HG02678 (cell line): ENCODE data around the gene METTL22.

Experiments
- ATAC-seq: cut with Tn5 transposase; IDR thresholded peaks from one replicate; pipeline ENCODE4 v1.9.1; 2021; ENCODE audit warnings: mild to moderate bottlenecking, moderate library complexity; ENCODE audit not compliant: unreplicated experiment

The METTL22 gene

DNA sequence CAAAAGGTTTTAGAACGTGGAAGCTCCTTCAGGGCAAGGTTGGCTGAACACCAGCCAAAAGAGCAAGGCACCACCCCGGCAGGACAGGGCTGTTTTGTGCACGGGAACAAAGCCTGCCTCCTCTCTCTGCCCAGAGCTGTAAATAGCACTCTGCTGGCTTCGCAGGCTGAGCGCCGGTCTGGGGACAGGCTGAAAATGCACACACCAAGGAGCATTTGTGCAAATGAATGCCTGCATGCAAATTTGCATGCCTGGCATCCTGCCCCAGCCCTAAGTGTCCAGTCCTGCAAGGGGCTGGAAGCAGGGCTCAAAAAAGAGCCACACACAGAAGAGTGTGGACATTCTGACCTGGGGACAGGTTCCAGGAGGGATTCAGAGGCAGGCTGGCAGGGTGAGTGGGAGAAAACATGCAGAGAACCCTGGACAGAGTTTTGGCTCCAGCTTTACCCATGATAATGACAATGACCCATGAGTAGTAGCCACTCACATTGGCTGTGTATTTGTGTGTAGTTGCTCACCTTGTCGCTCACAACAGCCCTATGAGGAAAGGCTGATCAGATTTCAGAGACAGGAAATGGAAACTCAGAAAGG, 64.6 kb downstream of the METTL22 start:
- no peak for ATAC-seq

DNA sequence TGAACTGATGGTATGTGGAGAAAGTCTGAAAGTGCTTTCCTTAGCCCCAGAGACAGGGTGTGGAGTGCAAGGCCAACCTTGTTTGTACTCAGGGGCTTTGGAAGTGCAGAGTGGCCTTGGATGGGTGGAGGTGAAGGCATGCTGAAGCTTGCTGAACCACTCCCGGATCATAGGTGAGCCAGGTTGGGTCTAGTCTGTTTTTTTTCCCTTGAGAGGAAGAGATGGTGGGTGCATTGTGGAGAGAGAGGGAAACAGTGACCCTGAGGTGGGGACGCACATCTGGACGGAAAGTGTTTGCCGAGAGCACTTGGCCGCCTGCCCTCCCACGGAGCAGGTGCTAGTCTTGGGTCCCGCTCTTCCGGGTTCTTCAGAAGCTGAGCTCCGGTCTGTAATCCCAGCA, 65.4 kb downstream of the METTL22 start:
- no peak for ATAC-seq

DNA sequence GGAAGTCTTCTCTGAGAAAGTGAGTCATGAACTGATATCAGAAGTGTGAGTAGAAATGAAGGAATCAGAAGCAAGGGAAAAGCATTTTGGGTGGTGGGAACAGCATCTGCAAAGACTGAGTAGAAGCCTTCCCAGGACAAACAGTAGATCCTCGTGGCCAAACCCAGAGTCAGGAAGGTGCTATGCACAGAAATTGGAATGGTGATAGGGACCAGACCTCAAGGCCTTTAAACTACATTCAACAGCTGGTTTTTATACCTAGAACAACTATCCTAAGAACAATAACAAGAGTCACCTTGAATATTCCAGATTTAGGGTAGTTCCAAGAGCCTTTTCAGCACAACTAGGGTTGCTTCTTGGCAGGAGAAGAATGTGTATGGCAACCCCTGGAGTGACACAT, 68.2 kb downstream of the METTL22 start:
- no peak for ATAC-seq

DNA sequence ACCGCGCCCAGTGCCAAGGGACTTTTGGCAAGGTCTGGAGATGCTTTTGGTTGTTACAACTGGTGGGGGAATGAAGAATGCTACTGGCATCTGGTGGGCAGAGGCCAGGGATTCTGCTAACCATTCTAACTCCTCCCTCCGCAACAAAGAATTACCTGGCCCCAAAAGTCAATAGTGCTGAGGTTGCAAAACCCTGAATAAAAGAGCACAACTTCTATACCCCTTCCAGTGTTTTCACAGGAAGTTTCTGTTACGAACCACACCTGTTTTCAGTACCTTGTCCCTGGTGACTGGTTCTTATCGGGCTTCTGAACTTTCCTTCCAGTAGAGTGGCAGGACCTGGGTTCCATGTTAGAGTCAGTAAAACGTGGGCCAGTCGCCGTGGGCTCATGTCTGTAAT, 70.2 kb downstream of the METTL22 start:
- no peak for ATAC-seq

DNA sequence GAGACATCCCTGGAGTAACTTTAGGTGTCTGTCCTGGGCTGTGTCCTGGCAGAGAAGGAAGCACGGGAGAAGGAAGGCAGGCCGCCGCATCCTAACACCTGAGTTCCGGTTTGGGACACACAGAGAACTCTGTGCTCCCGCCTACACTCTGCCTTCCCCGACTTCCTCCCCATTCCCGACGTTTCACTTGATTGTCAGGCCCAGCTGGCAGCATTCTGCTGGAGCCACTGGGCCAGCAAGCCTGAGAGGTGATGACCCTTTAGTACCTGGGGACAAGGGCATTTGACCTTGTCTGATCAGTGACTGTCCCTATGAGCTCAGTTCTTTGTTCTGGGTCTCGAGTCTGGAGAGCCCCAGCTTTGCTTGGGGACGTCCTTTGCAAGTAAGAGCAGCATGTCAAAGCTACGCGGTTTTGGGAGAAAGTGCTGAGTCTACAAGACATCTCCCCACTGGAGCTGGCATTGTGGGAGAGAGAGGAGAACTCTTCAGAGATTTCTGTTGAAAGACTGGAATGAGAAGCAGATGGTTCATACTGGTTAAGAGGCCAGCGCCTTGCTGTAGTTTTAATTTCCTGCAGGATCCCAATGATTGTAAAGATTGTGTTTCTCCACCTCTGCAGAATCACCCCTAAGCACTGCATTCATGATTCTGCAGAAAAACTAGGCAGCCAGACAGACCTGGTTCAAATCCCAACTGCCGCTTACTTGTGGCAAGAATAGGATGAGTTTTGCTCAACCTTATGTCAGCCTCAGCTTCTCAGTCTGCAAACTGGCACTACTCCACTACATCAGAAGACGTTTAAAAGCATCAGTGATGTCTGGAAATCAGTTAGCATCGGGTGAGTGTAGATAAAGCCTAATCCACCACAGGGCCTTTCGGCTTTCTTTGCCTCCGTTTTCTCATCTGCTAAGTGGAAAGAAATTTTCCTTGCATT, 73.6 kb downstream of the METTL22 start:
- no peak for ATAC-seq

DNA sequence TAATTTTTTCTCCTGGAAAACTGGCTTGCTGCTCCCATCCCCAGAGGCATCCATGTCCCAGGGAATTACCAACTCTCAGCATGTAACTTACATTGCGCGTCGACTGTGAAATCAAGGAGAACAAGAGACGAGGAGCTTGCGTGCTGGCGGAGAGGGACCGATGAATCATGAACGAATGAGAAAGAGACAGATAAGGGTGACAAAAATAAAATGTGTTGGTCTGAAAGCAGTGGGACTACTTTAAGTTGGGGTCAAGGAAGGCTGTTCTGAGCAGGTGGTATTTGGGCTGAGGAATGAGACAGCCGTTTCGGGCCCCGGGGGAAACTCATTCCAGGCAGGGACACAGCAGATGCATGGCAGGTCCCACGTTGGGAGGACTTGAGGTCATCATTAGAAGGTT, 75.4 kb downstream of the METTL22 start:
- ATAC-seq, result no peak

DNA sequence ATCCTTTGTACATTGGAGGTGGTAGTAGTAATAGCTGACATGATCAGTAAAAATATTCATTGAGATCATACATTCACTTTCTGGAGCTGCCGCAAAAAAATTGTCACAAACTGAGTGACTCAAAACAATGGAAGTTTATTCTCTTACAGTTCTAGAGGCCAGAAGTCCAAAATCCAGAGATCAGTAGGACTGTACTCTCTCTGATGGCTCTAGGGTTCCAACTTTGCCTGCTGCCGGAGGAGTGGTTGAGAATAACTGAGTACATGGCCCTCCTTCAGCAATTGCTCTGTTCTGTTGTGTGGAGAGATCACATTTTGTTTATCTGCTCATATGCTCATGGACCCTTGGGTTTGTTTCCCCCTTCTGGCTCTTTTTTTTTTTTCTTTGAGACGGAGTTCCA, 76.5 kb downstream of the METTL22 start:
- no peak for ATAC-seq
